Liver (tissue), 3 donors: ENCODE measurements around the gene SH3BP5.

Experiments used
- JUND ChIP-seq, 2 donors: IDR thresholded peaks; 2 replicates each; pipeline ENCODE4 v1.6.1; 2016; ENCODE audit warnings: antibody characterized with exemption in 2 of 2
- RAD21 ChIP-seq, 2 donors: IDR thresholded peaks; 2 replicates each; pipeline ENCODE4 v1.6.1; 2016; ENCODE audit warnings: antibody characterized with exemption in 2 of 2, mild to moderate bottlenecking in 2 of 2
- RXRA ChIP-seq, 2 donors: IDR thresholded peaks; 2 replicates each; pipeline ENCODE4 v1.6.1; 2017 to 2018; ENCODE audit warnings: antibody characterized with exemption in 2 of 2, mild to moderate bottlenecking in 1 of 2
- TF ChIP-seq, protein P1 (sequence below): IDR thresholded peaks from 2 replicates; pipeline ENCODE4 v1.6.1; 2016; ENCODE audit warnings: antibody characterized with exemption
- TF ChIP-seq, protein P2 (sequence below): fragments of 150-350 bp; IDR thresholded peaks from 2 replicates; pipeline ENCODE4 v1.5.1; 2017; ENCODE audit warnings: improper control_type of control experiment, low read depth, low read length; ENCODE audit not compliant: missing input control
- TF ChIP-seq, protein P3 (sequence below): IDR thresholded peaks from 2 replicates; pipeline ENCODE4 v1.6.1; 2016; ENCODE audit warnings: antibody characterized with exemption, mild to moderate bottlenecking
- donor health status: healthy.
- donor health status: healthy.

DNA sequence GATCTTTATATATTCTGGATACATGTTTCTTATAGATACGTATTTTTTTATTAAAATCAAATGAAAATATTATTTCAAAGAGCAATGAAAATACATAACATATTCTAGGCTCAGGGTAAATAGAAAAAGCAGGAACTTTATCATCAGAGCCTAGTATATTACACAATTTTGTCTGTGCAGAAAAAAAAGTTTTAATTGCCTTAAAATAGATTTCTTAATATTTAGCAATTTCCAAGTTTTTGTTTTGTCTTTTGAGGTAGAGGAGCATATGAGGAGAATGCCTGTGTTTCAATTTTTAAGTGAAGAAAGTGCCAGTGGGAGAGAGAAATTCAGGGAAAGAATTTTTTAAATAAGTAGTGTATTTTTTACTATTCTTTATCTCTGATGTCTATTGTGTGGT lies 115.9 kb downstream of the SH3BP5 start:
- TF ChIP-seq, protein P1, sequence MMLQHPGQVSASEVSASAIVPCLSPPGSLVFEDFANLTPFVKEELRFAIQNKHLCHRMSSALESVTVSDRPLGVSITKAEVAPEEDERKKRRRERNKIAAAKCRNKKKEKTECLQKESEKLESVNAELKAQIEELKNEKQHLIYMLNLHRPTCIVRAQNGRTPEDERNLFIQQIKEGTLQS, result no peak
- no peak for TF ChIP-seq RAD21 (IDR thresholded peaks at IDR 0.05)
- TF ChIP-seq, protein P2, sequence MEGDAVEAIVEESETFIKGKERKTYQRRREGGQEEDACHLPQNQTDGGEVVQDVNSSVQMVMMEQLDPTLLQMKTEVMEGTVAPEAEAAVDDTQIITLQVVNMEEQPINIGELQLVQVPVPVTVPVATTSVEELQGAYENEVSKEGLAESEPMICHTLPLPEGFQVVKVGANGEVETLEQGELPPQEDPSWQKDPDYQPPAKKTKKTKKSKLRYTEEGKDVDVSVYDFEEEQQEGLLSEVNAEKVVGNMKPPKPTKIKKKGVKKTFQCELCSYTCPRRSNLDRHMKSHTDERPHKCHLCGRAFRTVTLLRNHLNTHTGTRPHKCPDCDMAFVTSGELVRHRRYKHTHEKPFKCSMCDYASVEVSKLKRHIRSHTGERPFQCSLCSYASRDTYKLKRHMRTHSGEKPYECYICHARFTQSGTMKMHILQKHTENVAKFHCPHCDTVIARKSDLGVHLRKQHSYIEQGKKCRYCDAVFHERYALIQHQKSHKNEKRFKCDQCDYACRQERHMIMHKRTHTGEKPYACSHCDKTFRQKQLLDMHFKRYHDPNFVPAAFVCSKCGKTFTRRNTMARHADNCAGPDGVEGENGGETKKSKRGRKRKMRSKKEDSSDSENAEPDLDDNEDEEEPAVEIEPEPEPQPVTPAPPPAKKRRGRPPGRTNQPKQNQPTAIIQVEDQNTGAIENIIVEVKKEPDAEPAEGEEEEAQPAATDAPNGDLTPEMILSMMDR, result no peak
- no peak for TF ChIP-seq JUND (IDR thresholded peaks at IDR 0.05)
- TF ChIP-seq RXRA (IDR thresholded peaks at IDR 0.05), result no peak
- TF ChIP-seq, protein P3, sequence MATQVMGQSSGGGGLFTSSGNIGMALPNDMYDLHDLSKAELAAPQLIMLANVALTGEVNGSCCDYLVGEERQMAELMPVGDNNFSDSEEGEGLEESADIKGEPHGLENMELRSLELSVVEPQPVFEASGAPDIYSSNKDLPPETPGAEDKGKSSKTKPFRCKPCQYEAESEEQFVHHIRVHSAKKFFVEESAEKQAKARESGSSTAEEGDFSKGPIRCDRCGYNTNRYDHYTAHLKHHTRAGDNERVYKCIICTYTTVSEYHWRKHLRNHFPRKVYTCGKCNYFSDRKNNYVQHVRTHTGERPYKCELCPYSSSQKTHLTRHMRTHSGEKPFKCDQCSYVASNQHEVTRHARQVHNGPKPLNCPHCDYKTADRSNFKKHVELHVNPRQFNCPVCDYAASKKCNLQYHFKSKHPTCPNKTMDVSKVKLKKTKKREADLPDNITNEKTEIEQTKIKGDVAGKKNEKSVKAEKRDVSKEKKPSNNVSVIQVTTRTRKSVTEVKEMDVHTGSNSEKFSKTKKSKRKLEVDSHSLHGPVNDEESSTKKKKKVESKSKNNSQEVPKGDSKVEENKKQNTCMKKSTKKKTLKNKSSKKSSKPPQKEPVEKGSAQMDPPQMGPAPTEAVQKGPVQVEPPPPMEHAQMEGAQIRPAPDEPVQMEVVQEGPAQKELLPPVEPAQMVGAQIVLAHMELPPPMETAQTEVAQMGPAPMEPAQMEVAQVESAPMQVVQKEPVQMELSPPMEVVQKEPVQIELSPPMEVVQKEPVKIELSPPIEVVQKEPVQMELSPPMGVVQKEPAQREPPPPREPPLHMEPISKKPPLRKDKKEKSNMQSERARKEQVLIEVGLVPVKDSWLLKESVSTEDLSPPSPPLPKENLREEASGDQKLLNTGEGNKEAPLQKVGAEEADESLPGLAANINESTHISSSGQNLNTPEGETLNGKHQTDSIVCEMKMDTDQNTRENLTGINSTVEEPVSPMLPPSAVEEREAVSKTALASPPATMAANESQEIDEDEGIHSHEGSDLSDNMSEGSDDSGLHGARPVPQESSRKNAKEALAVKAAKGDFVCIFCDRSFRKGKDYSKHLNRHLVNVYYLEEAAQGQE, result no peak
